Breast epithelium (tissue), 3 donors: ENCODE results near the gene METRNL.

Source experiments
- POLR2A ChIP-seq: fragments of 450-650 bp; IDR thresholded peaks from one replicate; pipeline ENCODE4 v1.6.1; 2016; ENCODE audit warnings: antibody characterized with exemption, mild to moderate bottlenecking, moderate library complexity
- POLR2AphosphoS5 ChIP-seq, 3 donors: sonication (generic); formaldehyde crosslinking; IDR thresholded peaks; one replicate each; pipeline ENCODE4 v1.6.1; 2017; ENCODE audit warnings: antibody characterized with exemption in 3 of 3
- TF ChIP-seq, protein P1 (sequence below), 3 donors: fragments of 450-650 bp; IDR thresholded peaks; one replicate each; pipeline ENCODE4 v1.5.1; 2016 to 2017; ENCODE audit warnings: antibody characterized with exemption in 3 of 3, mild to moderate bottlenecking in 3 of 3, moderate library complexity in 3 of 3

DNA sequence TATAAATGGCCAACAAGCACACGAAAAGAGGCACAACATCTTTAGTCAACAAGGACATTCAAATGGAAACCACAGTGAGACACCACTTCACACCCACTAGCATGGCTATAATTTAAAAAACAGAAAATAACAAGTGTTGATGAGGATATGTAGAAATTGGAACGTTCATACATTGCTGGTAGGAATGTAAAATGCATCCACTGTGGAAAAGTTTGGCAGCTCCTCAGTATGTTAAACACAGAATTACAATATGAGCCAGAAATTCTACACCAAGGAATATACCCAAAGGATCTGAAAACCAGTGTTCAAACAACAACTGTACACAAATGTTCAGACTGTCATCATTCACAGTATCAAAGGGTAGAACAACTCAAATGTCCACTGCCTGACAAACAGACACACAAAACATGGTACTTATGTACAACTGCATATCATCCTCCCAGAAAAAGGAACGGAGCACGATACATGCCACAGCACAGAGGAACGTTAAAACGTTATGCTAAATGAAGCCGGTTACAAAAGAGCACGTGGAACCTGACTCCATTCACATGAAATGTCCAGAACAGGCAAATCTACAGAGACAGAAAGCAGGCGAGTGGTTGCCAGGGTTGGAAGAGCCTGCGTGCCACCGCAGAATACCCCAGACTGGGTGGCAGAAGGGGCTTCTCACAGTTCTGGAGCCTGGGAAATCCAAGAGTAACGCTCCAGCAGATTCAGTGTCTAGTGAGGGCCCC is 32.8 kb upstream of the METRNL start:
- TF ChIP-seq, protein P1, sequence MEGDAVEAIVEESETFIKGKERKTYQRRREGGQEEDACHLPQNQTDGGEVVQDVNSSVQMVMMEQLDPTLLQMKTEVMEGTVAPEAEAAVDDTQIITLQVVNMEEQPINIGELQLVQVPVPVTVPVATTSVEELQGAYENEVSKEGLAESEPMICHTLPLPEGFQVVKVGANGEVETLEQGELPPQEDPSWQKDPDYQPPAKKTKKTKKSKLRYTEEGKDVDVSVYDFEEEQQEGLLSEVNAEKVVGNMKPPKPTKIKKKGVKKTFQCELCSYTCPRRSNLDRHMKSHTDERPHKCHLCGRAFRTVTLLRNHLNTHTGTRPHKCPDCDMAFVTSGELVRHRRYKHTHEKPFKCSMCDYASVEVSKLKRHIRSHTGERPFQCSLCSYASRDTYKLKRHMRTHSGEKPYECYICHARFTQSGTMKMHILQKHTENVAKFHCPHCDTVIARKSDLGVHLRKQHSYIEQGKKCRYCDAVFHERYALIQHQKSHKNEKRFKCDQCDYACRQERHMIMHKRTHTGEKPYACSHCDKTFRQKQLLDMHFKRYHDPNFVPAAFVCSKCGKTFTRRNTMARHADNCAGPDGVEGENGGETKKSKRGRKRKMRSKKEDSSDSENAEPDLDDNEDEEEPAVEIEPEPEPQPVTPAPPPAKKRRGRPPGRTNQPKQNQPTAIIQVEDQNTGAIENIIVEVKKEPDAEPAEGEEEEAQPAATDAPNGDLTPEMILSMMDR (IDR thresholded peaks at IDR 0.05), result no peak
- TF ChIP-seq POLR2AphosphoS5 (IDR thresholded peaks at IDR 0.05), result no peak
- TF ChIP-seq POLR2A, result no peak
